Measurements from ENCODE around the gene SHROOM1.
"Not testable (repeated sequence)": the region's sequence is repeated elsewhere in the genome, so short reads cannot be mapped to it uniquely, and the experiment has no call there.

SHROOM1 gene

DNA sequence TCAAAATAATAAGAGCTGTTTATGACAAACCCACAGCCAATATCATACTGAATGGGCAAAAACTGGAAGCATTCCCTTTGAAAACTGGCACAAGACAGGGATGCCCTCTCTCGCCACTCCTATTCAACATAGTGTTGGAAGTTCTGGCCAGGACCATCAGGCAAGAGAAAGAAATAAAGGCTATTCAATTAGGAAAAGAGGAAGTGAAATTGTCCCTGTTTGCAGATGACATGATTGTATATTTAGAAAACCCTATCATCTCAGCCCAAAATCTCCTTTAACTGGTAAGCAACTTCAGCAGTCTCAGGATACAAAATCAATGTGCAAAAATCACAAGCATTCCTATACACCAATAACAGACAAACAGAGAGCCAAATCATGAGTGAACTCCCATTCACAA lies 26.2 kb downstream of the SHROOM1 start:
- not testable (repeated sequence) for DNase-seq

DNA sequence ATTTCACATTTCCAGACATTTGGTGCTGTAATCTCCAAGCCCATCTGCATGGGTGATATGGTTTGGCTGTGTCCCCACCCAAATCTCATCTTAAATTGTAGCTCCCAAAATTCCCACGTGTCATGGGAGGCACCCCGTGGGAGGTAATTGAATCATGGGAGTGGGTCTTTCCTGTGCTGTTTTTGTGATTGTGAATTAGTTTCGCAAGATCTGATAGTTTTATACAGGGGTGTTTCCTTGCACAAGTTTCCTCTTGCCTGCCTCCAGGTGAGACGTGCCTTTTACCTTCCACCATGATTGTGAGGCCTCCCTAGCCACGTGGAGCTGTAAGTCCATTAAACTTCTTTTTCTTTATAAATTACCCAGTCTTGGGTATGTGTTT lies 27.8 kb downstream of the SHROOM1 start:
- not testable (repeated sequence) for DNase-seq

DNA sequence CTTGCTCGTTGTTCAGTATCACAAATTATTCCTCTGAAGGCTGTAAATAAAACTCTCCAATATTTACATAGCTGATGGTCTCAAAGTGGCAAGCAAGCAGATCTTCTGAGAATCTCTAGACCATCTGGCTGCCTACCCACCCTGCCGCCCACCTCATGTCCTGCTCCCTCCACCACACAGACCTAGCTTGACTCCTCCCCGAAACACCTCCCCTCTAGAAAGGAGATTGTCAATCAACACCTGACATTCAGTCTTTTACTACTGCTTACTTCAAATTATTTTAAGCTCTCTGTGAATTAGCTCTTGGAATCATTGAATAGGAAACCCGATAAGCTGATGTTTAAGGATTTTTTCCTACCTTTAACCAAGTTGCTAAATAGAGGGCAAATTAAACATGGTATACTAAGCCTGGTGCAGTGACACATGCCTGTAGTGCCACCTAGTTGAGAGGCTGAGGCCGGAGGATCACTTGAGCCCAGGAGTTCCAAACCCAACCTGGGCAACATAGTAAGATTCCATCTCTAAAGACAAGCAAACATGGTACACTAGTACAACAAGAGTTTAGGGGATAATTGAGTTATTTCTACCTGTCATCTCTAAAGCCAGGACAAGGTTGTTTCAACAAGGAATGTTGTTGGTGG lies 28.3 kb downstream of the SHROOM1 start:
- no peak for DNase-seq

DNA sequence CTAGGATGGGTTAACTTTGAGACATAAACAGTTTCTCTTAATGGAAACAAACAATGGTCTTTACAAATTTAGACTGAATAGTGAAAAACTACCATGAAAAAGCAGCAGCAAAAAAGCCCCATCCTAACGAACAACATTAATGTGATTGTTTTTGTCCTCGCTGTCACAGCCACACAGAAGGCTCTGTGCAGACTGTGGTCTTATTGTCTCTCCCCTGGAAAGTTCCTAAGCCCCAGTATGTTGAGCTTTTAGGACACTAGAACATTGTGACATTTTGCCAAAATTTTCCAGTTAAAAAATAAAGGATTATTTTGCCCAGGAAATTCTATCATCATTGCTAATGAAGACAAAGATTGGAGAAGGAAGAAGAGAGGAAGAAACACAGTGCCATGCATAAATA lies 29.9 kb downstream of the SHROOM1 start:
- DNase-seq = no peak

DNA sequence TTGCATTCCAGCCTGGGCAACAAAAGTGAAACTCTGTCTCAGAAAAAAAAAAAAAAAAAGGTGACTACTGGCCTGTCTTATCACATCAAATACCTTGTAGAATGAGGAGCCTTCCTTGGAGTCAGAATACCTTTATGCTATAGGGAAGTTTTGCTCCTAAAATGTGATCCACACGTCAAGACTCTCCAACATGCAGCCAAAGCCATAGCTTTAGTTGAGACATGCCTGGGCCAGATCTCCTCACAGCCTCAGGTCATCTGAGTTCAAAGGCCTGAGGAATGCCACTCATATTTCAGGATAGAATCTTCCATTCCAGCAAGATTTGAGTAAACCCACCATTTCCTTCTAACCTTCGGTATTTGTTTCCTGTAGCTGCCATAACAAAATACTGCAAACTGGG lies 31.1 kb downstream of the SHROOM1 start:
- no peak for DNase-seq

DNA sequence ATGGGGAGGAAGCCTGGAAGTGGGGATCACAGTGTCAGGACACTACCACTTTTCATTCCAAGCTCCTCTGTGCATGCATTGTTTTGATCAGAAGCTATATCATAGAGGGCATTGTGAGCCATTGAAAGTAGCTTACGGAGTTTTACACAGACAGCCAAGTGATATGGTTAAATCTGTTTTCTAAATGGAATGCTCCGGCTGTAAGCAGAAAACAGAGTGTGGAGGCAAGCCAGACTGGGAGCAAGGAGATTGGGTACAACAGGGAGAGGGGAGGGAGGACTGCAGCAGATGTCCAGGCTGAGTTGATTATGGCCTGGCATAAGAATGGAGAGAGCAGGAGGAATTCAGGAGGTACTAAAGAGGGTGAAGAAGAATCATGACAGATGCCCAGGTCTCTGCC lies 32.8 kb downstream of the SHROOM1 start:
- DNase-seq = peak in 1 of 2 experiments; percentile 40

DNA sequence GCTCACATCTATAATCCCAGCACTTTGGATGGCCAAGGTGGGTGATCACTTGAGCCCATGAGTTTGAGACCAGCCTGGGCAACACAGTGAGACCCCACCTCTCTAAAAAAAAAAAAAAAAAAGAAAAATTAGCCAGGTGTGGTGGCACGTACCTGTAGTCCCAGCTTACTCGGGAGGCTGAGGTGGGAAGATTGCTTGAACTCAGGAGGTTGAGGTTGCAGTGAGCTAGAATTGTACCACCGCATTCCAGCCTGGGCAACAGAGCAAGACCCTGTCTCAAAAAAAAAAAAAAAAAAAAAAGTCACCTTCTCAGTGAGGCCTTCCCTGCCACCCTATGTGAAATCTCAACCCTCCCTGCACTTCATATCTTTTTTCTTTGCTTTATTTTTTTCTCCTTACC lies 39.4 kb downstream of the SHROOM1 start:
- DNase-seq = no peak

DNA sequence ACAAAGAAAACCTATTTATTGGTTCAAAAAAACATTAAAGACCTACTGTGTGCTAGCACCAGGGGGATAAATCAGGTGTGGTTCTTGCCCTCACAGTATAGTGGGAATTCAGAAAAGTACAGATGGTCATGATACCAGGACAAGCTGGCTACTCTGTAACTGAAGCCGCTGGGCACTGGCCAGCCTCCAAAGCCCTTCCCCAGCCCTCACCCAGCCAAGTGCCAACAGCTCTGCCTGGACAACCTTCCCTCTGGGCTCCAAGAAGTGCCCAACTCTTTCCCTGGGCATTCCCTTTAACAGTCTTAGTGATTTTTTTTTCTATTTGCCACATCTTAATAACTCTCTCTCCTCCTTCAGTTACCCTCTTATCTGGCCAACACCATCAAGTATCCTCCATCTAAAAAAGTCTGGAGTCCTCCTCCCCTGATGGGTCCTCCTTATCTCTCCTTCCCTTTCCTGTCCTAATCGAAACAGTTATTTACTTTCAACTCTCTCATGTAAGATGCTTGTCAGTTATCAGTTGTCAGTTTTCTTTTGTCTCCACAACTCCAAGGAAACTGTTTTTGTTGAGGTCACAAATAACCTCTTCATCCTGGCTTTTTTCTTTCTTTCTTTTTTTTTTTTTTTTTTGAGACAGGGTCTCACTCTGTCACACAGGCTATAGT lies 40.1 kb downstream of the SHROOM1 start:
- DNase-seq = no peak

DNA sequence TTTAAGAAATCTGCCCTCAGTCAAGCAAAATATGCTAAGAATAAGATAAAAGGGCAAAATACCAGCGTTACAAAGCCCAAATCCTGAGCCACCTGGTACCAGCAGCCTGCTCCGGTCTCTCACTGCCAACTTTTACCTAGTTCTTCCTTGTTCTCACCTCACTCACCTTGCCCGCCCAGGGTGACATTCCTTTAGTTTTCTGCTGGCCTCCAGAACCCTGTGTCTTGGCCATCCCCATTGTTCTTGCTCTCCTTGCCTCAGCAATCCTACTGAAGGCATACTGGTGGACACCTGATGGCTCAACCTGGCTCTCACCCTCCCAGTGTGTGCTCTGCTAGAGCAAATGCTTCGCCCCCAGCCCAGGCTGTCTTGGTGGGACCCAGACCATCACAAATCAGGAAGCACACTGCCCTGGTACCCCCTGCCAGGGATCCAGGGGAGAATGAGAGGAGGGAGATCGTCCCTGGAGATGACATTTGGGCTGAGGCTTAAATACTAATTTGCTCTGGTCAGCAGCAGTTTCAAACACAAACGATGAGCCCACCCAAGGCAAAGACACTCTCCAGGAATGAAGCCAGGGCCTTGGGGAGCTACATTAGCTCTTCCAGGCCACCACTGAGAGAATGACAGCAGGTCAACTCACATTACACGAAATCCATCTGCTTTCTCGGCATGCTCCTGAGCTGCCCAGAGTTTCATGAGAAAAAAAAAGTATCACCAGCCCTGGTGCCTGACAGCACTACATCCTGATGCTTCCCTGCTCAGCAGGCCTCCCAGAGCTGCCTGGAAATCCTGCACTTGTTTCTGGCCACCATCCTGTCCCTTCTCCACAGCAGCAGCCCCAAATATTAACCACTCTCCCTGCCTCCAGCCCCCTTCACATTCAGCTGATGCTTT lies 41.2 kb downstream of the SHROOM1 start:
- DNase-seq = peak in 1 of 2 experiments; percentile 22

DNA sequence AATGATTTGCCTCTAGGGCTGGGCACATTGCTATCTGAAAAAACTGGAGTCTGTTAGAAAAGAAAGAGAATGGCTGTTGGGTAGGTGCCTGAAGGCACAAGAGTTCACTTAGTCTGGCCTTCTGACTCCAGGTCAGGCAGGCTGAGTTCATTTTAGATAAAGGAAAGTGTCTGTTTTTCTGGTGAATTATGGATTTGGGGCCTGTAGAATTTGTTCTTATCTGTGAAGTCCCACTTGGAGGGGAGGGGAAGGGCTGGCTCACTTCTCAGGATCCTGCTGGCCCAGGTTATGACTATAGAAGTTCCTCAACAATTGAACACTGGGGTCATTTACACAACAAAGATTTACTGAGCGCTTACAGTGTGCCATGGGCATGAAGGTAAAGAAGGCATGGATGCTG lies 41.9 kb downstream of the SHROOM1 start:
- no peak for DNase-seq

DNA sequence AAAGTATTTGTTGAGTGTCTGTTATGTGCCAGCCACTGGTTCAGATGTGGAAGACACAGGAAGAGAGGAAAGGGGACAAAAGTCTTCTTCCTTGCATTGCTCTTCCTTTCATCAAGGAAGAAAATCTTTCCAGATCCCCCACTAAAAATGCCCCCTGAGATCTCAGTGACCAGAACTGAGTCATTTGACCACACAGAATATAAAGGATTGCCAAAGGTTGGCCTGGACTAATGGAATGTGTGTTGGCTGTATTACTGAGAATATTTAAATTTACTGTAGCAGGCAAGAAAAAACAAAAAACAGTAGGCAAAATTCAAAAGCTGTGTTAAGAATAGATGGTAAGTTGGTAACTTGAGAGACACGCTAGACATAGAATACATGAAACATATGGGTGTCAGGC lies 43.4 kb downstream of the SHROOM1 start:
- DNase-seq = no peak

DNA sequence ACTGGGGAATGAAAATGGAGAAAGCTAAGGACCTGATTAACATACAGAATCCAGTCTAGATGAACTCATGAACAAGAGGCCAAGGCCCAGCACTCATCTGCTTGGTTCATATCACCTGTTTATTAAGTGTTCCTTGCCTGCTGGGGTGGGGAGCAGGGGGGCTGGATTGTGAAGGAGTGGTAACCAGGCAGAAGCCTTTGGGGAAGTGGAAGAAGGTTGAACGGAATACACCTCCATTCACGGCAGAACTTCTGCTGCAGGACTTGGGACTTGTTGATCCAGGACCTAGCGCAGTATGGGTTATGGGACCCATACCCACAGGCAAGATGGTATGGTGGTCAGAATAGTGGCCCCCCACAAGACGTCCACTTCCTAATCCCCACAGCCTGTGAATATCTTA lies 44.6 kb downstream of the SHROOM1 start:
- DNase-seq = no peak

DNA sequence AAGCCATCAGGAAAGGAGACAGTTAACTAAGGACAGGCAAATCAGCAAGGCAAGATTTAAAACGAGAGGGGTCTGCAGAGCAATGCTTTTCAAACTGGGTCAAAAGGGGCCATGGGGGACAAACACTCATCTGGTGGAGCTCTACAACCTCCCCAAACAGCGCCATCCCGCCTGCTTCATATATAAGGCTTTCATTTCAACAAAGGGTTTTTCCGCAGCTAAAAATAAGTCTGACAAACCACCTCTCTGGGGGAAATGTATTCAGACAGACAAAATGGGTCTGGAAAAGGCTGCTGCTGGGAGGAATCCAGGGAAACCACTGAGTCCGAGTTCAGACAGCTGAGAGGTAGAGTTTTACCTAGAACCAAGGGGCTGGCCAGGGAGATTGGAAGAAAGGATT lies 45.1 kb downstream of the SHROOM1 start:
- no peak for DNase-seq

DNA sequence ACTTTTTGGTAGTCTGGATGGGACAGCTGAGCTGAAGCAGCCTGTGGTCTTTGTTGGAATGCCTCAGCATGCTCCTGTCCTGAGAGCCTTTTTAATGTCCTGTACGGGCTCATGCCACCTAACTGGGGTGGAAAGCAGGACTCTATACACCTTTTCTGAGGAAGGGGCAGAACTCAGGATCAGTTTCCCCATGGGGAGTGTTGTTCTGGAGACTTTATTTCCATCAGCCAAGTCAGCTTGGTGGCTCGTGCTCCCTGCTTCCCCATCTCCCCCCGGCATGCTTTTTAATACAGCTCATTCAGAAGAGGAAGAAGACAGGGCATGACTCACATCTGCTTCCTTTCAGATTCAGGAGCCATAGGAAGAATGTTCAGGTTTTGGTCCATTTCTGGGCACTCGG lies 48.3 kb downstream of the SHROOM1 start:
- DNase-seq = no peak

DNA sequence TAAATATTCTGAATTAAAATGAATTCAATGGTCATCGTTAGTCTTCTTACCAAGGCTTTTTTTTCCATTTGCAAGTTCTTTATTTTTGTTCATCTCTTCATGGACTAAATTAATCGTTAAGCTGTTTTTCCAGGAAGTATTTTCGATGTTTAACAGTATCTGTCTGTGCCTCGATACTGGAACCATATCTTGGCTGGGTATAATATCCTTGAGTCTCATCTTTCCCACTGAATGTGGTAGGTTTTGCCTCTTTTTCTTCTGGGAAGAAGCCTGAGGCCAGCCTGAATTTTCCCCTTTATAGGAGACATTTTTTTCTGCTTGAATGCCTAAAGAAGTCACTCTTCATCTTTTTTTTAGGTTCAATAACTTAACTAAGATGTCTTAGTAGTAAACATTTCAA lies 49.4 kb downstream of the SHROOM1 start:
- DNase-seq = no peak

DNA sequence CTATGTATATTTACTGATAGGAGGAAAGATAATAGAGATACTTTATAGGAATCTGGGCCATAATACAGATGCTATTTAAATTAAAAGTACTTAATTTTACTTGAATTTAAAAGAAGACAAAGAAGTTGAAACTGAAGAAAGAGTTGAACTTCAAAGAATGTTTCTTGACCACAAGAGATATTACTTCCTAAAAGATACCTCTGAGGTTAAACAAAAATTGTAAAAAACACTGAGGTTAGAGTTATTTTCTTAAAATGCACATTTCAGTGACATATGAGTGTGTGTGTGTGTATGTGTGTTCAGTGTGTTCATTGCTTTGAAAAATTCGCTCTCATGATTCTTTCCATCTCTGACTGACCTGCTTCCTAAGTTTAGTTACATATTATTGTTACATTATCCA lies 49.9 kb downstream of the SHROOM1 start:
- DNase-seq = no peak

DNA sequence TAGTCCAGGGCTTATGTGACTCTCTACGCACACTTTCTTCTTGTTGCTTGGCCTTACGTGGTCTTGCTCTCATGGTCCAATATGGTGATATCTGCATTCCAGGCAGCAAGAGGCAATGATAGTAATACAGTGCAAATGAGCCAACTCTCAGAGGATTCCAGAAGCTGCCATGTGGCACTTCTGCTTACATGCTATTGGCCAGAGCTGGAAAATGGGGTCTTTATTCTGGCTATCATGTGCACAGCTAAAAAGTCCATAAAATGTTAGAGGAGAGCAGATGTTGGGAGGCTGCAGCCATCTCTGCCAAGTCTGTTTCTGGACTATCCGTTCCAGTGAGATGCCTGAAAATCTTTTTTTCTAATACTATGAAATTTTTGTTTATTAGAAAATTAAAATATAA lies 50.5 kb downstream of the SHROOM1 start:
- no peak for DNase-seq

DNA sequence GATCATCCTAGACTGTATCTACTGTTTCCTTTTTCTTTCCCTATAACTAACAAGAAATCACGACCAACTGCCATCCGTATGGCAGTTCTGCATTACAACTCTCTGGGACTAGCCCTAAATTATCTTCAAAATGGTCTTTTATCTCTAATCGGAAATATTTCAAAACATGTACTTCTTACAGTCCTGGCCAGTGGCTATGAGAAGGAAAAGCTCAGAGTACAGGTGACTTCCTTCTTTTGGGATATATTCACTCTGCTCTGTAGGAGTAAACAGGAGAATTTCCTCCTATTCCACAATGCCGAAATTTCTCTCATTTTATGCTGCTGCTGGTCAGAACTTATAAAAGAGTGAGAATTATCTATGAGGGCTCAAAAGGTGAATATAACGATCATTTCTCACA lies 51.6 kb downstream of the SHROOM1 start:
- DNase-seq = no peak

DNA sequence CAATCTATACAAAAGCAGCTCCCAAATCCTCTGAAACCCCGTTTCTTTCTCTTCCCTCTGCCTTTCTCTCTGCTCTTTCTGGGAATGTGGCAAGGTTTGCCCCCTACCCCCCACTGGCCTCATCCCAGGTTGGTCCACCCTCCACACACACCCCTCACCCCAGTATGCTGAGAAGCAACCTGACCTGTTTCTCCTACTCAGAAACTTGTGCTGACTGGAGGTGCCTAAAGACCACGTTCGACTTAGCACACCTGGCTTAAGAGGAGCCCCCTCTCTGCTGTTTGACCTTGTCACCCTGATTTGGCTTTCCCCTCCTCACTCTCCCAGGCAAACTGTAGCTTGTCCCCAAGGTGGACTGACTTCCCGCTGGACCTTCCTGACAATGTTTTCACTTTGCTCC lies 52.3 kb downstream of the SHROOM1 start:
- DNase-seq = no peak

DNA sequence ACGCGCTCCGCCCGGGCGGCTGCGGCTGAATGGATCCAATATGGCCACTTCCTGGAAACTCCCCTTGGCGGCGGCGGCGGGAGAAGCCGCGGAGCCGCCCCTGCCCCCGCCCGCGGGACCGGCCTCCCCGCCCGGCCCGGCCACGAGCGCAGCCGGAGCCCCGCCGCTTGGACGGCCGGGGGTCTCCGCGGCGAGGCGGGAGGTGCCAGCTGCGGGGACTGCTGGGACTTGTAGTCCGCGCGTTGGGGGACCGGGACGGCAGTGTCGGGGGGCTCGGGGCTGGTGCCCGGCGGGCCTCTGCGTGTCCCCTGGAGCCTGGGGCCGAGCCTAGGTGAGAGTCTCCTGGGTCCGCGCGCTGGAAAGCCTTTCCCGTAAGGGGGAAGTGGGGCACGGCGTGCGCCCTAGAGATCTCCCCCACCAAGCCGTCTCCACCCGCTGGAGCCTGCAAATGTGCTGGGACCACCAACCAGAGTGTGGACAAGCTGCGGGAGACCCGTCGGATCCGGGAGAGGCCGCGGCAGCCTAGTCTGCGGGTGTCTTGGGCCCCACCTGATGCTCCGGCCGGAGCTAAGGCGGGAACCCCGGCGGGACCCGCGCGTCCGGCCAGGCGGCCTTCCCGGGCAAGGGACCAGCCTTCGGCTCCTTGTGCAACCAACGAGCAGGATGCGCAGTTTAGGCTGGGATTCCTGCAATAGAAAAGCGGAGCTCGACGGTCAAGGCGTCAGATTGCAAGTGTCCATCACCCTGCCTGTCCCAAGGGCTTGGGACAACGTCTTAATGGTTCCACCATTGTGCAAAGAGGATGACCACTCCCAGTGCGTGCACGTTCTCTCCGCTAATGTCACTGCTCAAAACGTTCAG lies 53.0 kb downstream of the SHROOM1 start, which contains the start of gene SEPTIN8:
Gene SEPTIN8 (minus strand): TSS at position 31 of the 861 bp plus-strand sequence. CDS start 102 bp downstream, outside the sequence.
- peak in 1 of 2 experiments; percentile 41 for DNase-seq

DNA sequence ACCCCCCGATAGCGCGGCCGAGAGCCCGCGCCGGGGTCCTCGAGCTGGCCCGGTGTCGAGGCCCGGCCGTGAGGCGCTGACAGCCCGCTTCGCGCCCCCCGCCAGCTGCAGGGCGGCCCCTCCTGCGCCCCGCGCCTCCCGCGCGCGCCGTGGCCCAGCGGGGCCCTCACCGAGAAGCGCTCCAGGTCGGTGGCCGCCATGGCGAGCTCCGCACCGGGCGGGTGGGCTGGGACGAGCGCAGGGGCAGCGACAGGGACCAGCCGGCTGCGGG lies 53.6 kb downstream of the SHROOM1 start:
- no peak for DNase-seq

DNA sequence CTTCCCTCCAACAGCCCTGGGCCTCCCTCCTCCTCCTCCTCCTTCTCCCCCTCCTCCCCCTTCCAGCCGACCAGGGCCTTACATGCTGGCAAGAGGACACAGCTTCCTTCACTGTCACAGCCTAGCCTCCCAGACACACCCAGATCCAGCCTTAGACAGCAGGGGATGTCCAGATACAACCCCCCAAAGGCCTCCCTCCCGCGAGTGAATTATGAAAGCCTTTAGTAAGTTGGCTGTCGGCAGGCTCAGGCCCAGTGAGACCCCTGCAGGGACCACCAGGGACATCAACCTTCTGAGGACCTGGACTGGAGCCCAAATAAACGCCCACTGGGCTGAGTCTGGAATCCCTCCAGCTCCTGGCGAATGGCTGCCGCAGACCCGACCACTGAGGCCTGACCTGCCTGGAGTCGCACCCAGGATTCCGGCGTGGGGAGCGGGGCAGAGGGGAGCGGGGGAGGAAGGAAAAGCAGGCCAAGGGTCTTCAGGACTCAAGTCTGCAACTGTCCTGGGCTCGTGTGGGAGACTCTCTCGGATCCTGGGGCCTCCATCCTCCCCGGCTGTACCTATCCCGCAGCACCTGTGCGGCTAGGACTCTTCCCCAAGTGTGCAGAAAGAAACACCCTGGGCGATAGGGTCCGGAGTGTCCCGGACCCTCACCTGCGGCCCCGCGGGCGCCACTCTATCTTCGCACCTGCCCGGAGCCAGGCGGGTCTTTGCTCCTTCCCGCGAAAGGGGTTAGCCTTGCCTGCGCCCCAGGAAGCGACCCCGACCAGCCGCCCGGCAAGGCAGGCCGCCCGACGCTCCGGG lies 54.1 kb downstream of the SHROOM1 start:
- DNase-seq = peak; percentile 33 to 50

Measured in NCI-H524 (cell line).